ENCODE results near the gene PPP1R3F. TPM values are rescaled to one million over a fixed set of nuclear protein-coding genes. Genes with fewer than 3 reads are reported as not detected.

Gene PPP1R3F
- polyA plus RNA-seq, 3 donors, result 0.47 to 1.6 (median 1.6) TPM

- TF ChIP-seq CTCF (IDR thresholded peaks at IDR 0.05), result no peak
- Histone ChIP-seq H3K9ac (ENCODE audit: insufficient read depth, low read length, poor library complexity, severe bottlenecking) (no peak within 1 kb of the TSS), H3K4me1 (ENCODE audit: control insufficient read depth in 1 of 2, insufficient read depth in 2 of 2, low read length in 2 of 2) (peaks cover 6 to 8% of the 10 kb centered on the region in 2 donors), H4K20me1 (ENCODE audit: insufficient read depth, low read length) (no peaks in the 10 kb centered on the region), H3K79me2 (ENCODE audit: insufficient read depth, low read length) (no peaks in the 10 kb centered on the region), H3K4me3 (replicated peaks in 1 of 3; ENCODE audit: low read depth in 2 of 3, low read length in 3 of 3) (no peak within 1 kb of the TSS), H3K27ac (ENCODE audit: low read depth in 1 of 2, low read length in 2 of 2) (no peak within 1 kb of the TSS), H3K36me3 (replicated peaks in 1 of 2; ENCODE audit: control insufficient read depth in 1 of 2, insufficient read depth in 2 of 2, low read length in 2 of 2) (no peaks in the 10 kb centered on the region), H3K4me2 (replicated peaks; ENCODE audit: extremely low read depth, low read length, poor library complexity, severe bottlenecking) (no peak within 1 kb of the TSS), H2AFZ (ENCODE audit: insufficient read depth, low read depth, low read length, poor library complexity, severe bottlenecking) (no peak within 1 kb of the TSS), H3K27me3 (ENCODE audit: control insufficient read depth in 2 of 2, insufficient read depth in 2 of 2, low read length in 2 of 2) (no peaks in the 10 kb centered on the region), H3K9me3 (replicated peaks in 1 of 2; ENCODE audit: control insufficient read depth in 1 of 2, insufficient read depth in 1 of 2, low read length in 2 of 2) (no peaks in the 10 kb centered on the region)
- intact Hi-C loops (cut with micrococcal nuclease), result no loop called here
- Mint-ChIP-seq H3K27ac (peak within 1 kb of the TSS in 2 of 7 donors; percentile 2 to 20), H3K9me3 (peaks cover 0 to 10% (median 2%) of the 10 kb centered on the region in 7 donors), H3K27me3 (ENCODE audit: low read depth in 3 of 3) (peaks cover 3 to 17% (median 5%) of the 10 kb centered on the region in 3 donors), H3K4me3 (peak within 1 kb of the TSS in 1 of 2 donors; percentile 13), H3K4me1 (peaks cover 7% of the 10 kb centered on the region), H3K36me3 (no peaks in the 10 kb centered on the region)
- no CpG with 5 or more reads among the region's 11 CpGs for WGBS (ENCODE audit: insufficient coverage)
- DNase-seq, result no peak
Observed at GRCh38 chrX:49264460-49264859, 5.1 kb upstream of the PPP1R3F start, which contains the start of gene FOXP3. FOXP3 (minus strand) TSS chrX:49264710; CDS start chrX:49258505, 6,205 bp downstream.

- WGBS (ENCODE audit: insufficient coverage), result 100% methylated on average over 2 of the region's 10 CpGs
- Mint-ChIP-seq H3K36me3 (no peaks in the 10 kb centered on the region), H3K4me3 (no peak overlapping the region), H3K27ac (no peak overlapping the region), H3K27me3 (ENCODE audit: low read depth in 3 of 3) (peaks cover 3 to 12% (median 5%) of the 10 kb centered on the region in 3 donors), H3K4me1 (peaks cover 16% of the 10 kb centered on the region), H3K9me3 (peaks cover 0 to 11% (median 2%) of the 10 kb centered on the region in 7 donors)
- Histone ChIP-seq H4K20me1 (ENCODE audit: insufficient read depth, low read length) (no peaks in the 10 kb centered on the region), H3K27me3 (ENCODE audit: control insufficient read depth in 2 of 2, insufficient read depth in 2 of 2, low read length in 2 of 2) (no peaks in the 10 kb centered on the region), H3K9me3 (replicated peaks in 1 of 2; ENCODE audit: control insufficient read depth in 1 of 2, insufficient read depth in 1 of 2, low read length in 2 of 2) (no peaks in the 10 kb centered on the region), H3K4me3 (replicated peaks in 1 of 3; ENCODE audit: low read depth in 2 of 3, low read length in 3 of 3) (no peak overlapping the region), H3K27ac (ENCODE audit: low read depth in 1 of 2, low read length in 2 of 2) (no peak overlapping the region), H3K36me3 (replicated peaks in 1 of 2; ENCODE audit: control insufficient read depth in 1 of 2, insufficient read depth in 2 of 2, low read length in 2 of 2) (no peaks in the 10 kb centered on the region), H3K9ac (ENCODE audit: insufficient read depth, low read length, poor library complexity, severe bottlenecking) (no peak overlapping the region), H3K79me2 (ENCODE audit: insufficient read depth, low read length) (peaks cover 19% of the 10 kb centered on the region), H3K4me2 (replicated peaks; ENCODE audit: extremely low read depth, low read length, poor library complexity, severe bottlenecking) (no peak overlapping the region), H3K4me1 (ENCODE audit: control insufficient read depth in 1 of 2, insufficient read depth in 2 of 2, low read length in 2 of 2) (peaks cover 20 to 25% of the 10 kb centered on the region in 2 donors), H2AFZ (ENCODE audit: insufficient read depth, low read depth, low read length, poor library complexity, severe bottlenecking) (no peak overlapping the region)
- intact Hi-C loops (cut with micrococcal nuclease), result no loop called here
- DNase-seq, result no peak
- TF ChIP-seq CTCF (IDR thresholded peaks at IDR 0.05), result no peak
Observed at GRCh38 chrX:49266523-49267445, 2.8 kb upstream of the PPP1R3F start.

All from CD14-positive monocyte (primary cell).